Caki2 (cell line): ENCODE data around the gene ARPP19. TPM values are rescaled to one million over a fixed set of nuclear protein-coding genes. Genes with fewer than 3 reads are reported as not detected.
"Not testable (repeated sequence)": the region's sequence is repeated elsewhere in the genome, so short reads cannot be mapped to it uniquely, and the experiment has no call there.

ENCODE experiments used
- DNase-seq: peaks from one replicate; pipeline ENCODE4 v3.0.0-alpha.2; 2015; ENCODE audit warnings: low read depth
- in situ Hi-C: cut with HindIII; loops from 2 replicates; pipeline ENCODE4 v1.10.0; 2016; ENCODE audit warnings: low sequenced_read_pairs, low pct_unique_long_range_greater_than_20kb, mixed read lengths
- total RNA-seq: library from RNA; depleted of rRNA; stranded (reverse); fragments of >200 nt; shearing (Covaris generic); gene quantifications from 2 replicates; pipeline ENCODE4 v1.2.3, GENCODE V29; 2014; ENCODE audit warnings: low replicate concordance

ARPP19 gene
- total RNA-seq, 1 experiment from 2014 or later = 44.3 TPM

DNA sequence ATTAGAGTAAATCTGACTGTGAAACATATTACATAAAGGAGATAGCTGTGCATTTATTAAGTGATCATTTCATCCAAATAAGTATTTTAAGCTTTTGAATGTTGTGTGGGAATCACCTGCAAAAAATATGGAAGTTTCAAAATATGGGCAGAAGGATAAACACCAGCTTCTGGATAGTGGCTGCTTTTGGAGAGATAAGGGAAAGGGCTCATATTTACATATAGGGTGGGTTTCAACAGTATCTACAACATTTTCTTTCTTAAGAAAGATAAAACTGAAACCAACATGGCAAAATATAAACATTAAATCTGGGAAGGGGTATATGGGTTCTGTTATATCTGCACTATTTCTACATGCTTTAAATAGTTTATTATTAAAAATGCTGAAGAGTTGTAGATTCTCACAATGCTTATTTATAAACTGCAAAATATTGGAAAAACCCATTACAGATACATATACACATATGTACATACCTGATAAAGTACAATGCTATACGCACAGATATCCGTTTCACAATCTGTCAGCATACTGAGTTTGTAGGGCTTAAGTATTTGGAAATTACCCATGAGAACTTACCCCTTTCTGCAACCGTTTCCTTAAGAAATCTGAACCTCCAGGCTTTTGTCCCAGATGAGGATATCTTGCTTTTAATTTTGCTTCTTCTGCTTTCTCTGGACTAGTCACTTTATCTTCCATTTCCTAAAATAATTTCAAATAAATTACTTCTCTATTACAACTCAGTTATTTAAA lies 12.1 kb downstream of the ARPP19 start:
- DNase-seq = no peak
- in situ Hi-C loops = no loop called here

DNA sequence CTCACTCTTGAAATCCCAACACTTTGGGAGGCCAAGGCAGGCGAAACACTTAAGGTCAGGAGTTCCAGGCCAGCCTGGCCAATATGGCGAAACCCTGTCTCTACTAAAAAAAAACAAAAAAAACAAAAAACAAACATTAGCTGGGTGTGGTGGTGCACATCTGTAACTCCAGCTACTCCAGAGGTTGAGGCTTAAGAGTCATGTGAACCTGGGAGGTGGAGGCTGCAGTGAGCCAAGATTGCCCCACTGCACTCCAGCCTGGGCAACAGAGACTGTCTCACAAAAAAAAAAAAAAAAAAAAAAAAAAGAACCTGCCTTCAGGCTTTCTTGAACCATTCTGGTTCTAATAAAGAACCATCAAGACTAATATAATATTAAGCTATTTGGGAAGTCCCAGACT lies 16.5 kb downstream of the ARPP19 start:
- in situ Hi-C loops = no loop called here
- no peak for DNase-seq

DNA sequence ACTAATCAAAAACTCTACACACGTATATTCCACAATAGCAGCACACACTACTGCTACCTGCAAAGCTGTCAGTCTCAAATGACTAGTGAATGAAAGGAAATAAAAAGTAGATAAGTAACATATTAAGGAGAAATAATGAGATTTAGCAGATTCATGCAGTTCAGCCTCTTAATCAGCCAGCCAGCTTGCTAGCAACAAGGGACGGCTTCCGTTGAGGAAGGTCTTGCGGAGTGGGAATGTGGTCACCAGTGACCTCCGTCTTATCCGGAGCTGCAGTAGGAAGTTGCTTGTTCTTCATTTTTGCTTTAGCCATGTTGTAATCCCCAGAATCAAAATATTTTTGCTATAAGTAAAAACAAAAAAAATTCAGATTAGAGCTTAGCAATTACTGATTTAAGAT lies 17.1 kb downstream of the ARPP19 start:
- in situ Hi-C loops = no loop called here
- DNase-seq = no peak

DNA sequence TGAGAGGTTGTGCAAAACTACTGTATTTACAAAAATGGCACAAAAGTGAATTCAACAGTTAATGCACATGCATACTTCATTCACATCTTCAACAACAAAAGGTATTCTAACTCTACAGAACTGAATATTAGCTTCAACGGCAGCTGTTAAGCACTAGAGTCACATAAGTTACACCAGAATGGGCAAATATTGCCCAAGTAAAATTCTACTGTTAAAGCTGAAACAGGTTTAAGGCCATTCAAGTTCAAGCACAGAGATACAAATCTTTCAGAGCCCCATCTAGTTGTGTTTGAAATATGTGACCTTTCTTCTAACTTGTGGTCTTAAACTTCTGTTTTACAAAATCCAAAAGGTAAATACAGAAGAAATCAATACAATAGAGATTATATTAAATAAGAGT lies 17.6 kb downstream of the ARPP19 start:
- in situ Hi-C loops, DNase-seq: not testable (repeated sequence)

DNA sequence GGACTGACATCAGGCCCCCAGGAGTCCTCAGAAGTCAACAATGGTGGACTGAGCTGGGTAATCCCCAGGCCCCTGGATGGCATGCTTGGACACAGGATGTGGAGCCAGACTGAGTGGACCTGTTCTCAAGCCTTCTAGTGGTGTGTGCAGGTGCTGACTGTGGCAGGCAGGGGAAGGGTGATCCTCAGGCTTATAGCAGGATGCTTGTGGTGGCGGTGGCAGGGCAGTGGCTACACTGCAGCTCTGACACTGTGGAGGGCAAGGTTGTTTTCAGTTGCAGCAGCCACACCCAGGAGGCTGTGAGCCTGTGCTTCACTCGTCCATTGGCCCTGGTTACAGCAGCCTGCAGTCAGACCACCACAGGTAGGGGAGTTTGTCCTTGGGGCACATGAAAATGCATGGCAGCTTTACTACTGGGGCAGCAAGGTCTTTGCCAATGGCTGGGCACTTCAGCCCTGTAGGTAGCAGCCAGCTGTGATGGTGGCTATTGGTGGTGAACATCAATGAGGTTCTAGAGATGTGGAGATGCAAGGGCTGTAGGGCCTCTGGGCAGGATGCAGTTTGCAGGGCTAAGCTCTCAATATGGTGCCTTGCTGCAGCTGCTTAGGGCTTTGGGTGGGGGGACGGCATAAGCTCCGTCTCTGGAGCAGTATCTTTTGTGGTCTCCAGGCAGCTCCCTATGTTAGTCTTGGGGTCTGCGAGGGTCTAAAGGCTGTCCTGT lies 22.6 kb downstream of the ARPP19 start:
- in situ Hi-C loops = no loop called here
- DNase-seq = no peak

DNA sequence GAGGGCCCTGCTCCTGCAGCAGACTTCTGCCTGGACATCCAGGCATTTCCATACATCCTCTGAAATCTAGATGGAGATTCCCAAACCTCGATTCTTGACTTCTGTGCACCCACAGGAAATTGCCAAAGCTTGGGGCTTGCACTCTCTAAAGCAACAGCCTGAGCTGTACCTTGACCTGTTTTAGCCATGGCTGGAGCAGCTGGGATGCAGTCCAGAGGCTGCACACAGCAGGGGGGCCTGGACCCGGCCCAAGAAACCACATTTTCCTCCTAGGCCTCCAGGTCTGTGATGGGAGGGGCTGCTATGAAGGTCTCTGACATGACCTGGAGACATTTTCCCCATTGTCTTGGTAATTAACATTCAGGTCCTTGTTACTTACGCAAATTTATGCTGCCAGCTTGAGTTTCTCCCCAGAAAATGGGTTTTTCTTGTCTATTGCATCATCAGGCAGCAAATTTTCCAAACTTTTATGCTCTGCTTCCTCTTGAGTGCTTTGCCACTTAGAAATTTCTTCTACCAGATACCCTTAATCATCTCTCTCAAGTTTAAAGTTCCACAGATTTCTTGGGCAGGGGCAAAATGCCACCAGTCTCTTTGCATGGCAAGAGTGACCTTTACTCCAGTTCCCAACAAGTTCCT lies 28.3 kb downstream of the ARPP19 start:
- no peak for DNase-seq
- in situ Hi-C loops = no loop called here

DNA sequence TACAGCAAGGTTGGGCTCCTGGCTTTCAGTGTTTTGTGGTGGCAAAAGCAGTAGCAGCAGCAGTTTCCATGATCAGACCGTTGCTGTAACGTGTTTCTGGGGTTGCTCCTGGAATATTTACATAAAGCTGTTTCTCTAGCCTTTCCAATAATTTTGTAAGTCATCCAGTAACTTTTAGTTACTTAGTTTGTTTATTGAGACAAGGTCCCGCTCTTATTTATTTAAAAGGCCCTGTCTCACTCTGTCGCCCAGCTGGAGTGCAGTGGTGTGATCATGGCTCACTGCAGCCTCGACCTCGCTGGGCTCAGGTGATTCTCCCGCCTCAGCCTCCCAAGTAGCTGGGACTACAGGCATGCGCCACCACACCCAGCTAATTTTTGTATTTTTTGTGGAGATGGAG lies 31.4 kb downstream of the ARPP19 start:
- DNase-seq = no peak

DNA sequence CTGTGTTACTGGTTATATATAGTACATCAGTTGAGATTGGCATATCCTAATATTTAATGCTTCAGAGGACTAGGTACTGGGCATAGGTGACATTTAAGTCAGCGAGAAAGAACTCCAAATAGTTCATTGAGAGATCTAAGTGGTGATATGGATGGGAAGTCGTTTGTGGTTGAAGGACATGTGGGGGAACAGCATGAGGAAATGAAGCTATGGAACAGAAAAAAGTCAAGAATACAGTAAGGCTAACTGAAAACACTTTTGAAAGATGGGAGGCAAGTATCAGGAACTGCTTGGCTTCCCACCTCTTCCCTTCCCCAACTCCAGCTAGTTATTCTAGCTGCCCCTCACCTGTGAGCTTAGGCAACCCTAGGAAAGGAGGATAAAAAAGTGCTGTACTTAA lies 36.4 kb downstream of the ARPP19 start:
- in situ Hi-C loops = no loop called here
- DNase-seq = no peak

More for the DNA sequence above, 31.4 kb downstream of the ARPP19 start:
- in situ Hi-C loops = no loop called here

DNA sequence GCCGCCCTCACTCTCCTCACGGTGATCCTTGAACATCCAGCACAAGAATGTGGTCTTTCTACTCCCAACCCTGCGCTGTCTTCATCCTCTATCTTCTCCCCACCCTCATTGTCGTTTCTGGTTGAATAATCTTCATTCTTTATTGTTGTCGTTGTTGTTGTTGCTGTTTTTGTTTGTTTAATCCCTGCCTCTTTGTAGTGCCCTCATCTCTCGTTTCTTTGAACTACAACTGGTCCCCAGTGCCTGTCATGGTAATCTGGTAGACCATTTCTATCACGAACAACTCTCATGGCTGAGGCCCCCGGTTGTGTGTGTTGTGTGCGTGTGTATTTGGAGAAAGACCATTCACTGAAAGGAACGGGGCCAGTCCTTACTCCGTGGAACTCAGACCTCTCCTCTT lies 38.9 kb downstream of the ARPP19 start:
- in situ Hi-C loops = no loop called here
- no peak for DNase-seq

DNA sequence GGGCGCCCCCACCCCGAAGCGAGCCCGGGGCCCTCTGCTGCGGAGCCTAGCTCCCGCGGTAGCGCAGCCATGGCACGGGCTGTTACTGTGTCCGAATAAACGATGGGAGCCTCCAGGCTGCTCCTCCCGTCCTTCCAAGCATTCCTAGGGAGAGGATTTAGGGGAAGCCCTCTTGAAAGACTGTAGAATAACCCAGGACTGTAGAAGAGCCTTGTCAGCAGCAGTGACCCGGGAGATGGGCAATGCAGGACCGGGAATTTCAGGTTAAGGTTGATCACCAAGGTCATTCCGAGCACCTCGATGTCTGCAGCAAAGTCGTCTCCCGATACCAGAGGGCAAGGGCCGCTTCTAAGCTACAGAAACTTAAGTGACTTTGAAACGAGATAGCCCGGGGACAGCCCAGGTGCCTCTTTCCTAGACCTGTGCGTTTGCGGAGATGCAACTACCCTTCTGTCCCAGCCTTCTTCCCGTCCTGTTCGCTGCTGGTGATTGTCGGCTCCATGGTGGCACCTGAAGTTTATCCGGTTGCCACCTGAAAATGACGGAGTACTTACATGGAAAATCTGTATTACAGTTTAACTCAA lies 39.4 kb downstream of the ARPP19 start:
- in situ Hi-C loops = no loop called here
- DNase-seq = no peak

DNA sequence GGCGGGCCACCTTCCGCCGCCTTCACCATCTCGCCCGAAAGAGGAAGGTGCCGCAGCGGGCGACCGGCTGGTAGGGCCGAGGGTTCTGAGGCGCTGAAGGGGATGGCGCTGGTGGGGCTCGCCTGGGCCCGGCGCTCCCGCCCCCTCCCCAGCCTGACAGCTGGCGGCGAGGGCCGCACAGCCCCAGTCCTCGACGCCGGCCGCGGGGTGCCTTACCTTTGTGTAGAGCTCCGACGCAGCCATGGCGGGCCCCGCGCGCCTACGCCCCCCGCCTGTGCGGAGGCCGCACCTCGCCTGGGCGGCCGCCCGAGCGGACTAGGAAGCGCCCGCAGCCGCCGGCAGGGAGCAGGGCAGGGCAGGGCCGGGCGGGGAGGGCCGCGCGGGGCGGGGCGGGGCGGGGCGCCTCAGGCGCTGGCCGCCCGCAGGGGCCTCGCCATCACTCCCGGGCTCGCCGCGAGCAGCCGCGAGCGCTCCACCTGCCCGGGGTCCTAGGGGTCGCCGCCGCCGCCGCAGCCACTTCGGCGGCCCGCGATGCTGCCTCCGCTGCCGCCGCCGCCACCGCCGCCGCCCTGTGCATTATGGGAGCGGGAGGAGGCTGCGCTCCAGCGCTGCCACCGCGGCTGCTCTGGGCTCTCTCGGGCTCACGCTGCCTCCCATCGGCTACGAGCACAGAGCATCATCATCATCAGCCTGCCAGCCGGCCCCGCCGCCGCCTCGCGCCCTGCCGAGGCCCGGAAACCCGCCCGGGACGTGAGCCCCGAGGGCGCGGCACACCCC lies 40.1 kb downstream of the ARPP19 start, which contains the start of gene MYO5A:
Gene MYO5A (minus strand): TSS at position 317 of the 777 bp plus-strand sequence. CDS start 74 bp downstream, at position 243.
- peak; percentile 69 for DNase-seq

DNA sequence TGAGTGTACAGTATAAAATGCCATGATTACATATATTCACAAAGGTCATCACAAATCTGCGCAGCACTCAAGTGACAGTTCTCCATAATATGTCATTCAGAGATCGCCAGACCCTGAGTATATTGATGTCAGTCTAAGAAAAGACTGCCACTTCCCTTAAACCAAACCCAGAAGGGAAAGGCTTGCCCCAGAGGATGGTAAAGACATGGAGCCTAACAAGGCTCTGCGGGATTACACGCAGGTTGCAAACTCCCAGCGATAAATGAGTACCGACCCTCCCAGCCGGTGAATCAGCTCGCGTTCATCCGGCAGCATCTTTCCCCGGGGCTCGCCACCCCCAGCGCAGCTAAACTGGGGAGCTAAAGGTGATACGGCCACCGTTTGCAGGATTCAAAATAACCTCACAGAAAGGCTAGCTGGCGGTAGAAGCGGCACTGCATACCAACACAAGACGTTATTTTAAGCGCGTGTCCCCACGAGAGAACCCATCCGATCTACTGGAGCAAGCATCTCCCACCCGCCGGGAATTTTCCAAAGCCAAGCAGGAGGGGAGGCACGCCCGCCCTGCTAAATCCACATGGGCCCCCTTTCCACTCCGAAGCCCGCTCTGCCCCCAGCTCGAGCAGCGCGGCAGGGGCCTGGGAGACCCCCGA lies 40.8 kb downstream of the ARPP19 start:
- DNase-seq = no peak
- in situ Hi-C loops = no loop called here

More for the DNA sequence above, 40.1 kb downstream of the ARPP19 start, which contains the start of gene MYO5A:
- in situ Hi-C loops = no loop called here

DNA sequence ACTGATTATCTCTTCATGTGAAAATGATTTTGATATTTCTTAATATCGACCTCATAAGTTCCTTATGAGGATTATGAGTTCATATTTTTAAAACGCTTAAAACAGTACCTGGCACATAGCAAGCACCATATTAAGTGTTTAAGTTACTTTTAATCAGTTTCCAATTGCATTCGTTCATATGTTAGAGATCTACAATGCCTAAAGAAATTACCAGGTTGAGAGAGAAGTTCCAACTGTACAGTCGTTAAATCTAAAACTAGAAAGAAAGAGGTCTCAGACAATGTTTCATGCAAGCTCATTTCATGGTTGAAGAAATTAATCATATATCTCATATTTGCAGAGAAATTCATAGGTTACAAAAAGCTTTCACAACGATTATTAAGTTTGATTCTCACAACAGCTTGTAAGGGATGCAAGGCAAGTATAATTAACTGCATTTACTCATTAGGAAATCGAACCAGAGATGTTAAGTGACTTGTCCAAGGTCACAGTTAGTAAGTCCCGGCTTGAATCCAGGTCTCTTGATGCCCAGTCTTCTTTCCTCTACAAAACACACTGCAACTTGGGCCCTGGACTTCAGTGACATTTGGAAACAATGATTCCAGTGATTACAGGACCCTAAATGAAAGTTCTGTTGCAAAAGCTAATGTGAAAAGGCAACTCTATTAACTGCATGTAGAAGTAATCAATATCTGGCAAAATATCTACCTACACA lies 41.5 kb downstream of the ARPP19 start:
- in situ Hi-C loops = no loop called here
- no peak for DNase-seq

DNA sequence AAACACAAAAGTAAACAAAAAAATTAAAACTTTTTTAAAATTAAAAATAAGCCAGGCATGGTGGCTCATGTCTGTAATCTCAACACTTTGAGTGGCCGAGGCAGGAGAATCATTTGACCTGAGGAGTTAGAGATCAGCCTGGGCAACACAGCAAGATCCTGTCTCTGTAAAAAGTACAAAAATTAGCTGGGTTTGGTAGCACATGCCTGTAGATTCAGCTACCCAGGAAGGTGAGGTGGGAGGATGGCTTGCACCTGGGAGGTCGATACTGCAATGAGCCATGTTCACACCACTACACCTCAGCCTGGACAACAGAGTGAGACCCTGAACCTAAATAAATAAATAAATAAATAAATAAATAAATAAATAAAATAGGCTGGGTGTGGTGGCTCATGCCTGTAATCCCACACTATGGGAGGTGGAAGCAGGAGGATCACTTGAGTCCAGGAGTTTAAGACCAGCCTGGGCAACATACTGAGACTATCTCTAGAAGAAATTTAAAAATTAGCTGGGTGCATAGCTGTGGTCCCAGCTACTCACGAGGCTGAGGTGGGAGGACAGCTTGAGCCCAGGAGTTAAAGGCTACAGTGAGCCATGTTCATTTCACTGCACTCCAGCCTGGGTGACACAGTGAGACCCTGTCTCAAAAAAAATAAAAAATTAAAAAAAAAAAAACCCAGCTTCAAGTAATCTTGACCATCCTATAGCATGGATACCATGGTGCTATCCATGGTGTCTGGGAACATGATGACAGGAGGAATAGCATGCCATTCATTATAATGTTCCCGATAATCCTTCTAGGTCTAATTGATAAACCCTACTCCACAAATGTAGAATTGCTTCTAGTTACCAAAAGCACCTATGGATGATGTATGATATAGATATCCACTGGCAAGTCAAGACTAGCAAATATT lies 44.4 kb downstream of the ARPP19 start:
- in situ Hi-C loops = no loop called here
- DNase-seq = no peak

DNA sequence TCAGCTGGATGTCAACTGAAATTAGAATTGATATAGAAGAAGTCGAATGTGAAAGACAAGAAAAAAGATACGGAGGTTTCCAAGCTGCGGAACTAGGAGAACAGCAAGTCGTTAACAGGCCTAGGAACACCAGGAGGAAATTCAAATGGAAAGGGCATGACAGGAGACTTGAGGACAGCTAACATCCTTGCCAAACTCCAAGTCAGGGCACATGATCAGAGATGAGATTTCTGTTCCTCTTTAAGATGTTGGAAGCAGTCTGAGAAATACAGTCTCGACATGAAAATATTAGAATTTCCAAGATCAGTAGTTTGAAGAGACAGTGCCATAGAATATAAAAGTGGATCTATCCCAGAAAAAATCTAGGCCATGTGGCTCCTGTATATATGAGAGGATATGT lies 45.2 kb downstream of the ARPP19 start:
- in situ Hi-C loops = no loop called here
- no peak for DNase-seq

DNA sequence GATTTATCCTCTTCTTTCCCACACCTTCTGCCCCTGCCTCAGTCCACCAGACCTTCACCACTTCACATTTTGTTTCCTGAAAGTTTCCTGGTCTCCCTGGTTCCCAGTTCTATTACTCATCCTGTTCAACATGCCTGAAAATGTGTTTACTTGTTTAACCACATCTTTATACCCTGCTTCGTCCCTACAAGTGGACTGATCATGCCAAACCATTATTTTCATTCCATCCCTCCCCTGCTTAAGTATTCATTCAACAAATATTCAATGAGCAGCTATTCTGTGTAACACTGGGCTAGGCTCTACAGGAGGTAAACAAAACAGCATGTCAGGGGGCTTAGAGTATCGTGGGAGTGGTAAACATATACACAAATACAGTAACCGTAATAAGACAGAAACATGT lies 45.6 kb downstream of the ARPP19 start:
- DNase-seq = no peak
- in situ Hi-C loops = no loop called here
